H9 (cell line): ENCODE data around the gene IL13RA2. TPM values are rescaled to one million over a fixed set of nuclear protein-coding genes. Genes with fewer than 3 reads are reported as not detected.

ENCODE experiments used
- DNase-seq: peaks from one replicate; pipeline ENCODE4 v3.0.0-alpha.2; 2017
- H2AFZ ChIP-seq: one replicate; pipeline ENCODE4 v1.6.1; 2013; ENCODE audit warnings: mild to moderate bottlenecking, low read length, control low read depth, moderate library complexity
- H2AK5ac ChIP-seq: 2 replicates; pipeline ENCODE4 v1.6.1; 2013; ENCODE audit warnings: low read length, control low read depth, mixed read lengths; ENCODE audit not compliant: insufficient read length
- H2BK120ac ChIP-seq: one replicate; pipeline ENCODE4 v1.6.1; 2013; ENCODE audit warnings: low read depth, mild to moderate bottlenecking, low read length, control low read depth, inconsistent platforms; ENCODE audit not compliant: poor library complexity, severe bottlenecking
- H2BK12ac ChIP-seq: 2 replicates; pipeline ENCODE4 v1.6.1; 2013; ENCODE audit warnings: low read length, control low read depth, mixed read lengths, low read depth; ENCODE audit not compliant: insufficient read length
- H2BK15ac ChIP-seq: 2 replicates; pipeline ENCODE4 v1.6.1; 2013; ENCODE audit warnings: low read depth, low read length, control low read depth
- H2BK20ac ChIP-seq: one replicate; pipeline ENCODE4 v1.6.1; 2013; ENCODE audit warnings: low read depth, mild to moderate bottlenecking, low read length, control low read depth, inconsistent platforms; ENCODE audit not compliant: poor library complexity, severe bottlenecking
- H2BK5ac ChIP-seq: 2 replicates; pipeline ENCODE4 v1.6.1; 2013; ENCODE audit warnings: low read length, control low read depth, mixed read lengths; ENCODE audit not compliant: insufficient read length
- H3K14ac ChIP-seq: 2 replicates; pipeline ENCODE4 v1.6.1; 2013; ENCODE audit warnings: low read length, control low read depth; ENCODE audit not compliant: insufficient read depth
- H3K18ac ChIP-seq: 2 replicates; pipeline ENCODE4 v1.6.1; 2013; ENCODE audit warnings: low read depth, mild to moderate bottlenecking, mixed read lengths, low read length, control low read depth; ENCODE audit not compliant: insufficient read length
- H3K23ac ChIP-seq: 2 replicates; pipeline ENCODE4 v1.6.1; 2013; ENCODE audit warnings: low read length, control low read depth, mixed read lengths, low read depth; ENCODE audit not compliant: insufficient read length
- H3K23me2 ChIP-seq: 2 replicates; pipeline ENCODE4 v1.6.1; 2013; ENCODE audit warnings: low read depth, mild to moderate bottlenecking, mixed read lengths, low read length, control low read depth; ENCODE audit not compliant: insufficient read length, poor library complexity, severe bottlenecking
- H3K27ac ChIP-seq: 2 replicates; pipeline ENCODE4 v1.5.1; 2013; ENCODE audit warnings: low read length, control low read depth, mixed read lengths, low read depth; ENCODE audit not compliant: insufficient read length
- H3K27me3 ChIP-seq: 2 replicates; pipeline ENCODE4 v1.6.1; 2013; ENCODE audit warnings: low read length, control low read depth, inconsistent platforms; ENCODE audit not compliant: insufficient read depth
- H3K4ac ChIP-seq: 2 replicates; pipeline ENCODE4 v1.6.1; 2013; ENCODE audit warnings: low read depth, mild to moderate bottlenecking, control low read depth, inconsistent platforms, low read length, moderate library complexity
- H3K4me1 ChIP-seq: 2 replicates; pipeline ENCODE4 v1.6.1; 2013; ENCODE audit warnings: low read length, control low read depth, inconsistent platforms; ENCODE audit not compliant: insufficient read depth
- H3K4me2 ChIP-seq: 2 replicates; pipeline ENCODE4 v1.6.1; 2013; ENCODE audit warnings: low read length, control low read depth, mixed read lengths; ENCODE audit not compliant: insufficient read length, insufficient read depth
- H3K56ac ChIP-seq: 2 replicates; pipeline ENCODE4 v1.6.1; 2013; ENCODE audit warnings: low read depth, mild to moderate bottlenecking, mixed read lengths, low read length, control low read depth; ENCODE audit not compliant: insufficient read length
- H3K79me1 ChIP-seq: 2 replicates; pipeline ENCODE4 v1.6.1; 2013; ENCODE audit warnings: low read depth, mild to moderate bottlenecking, moderate library complexity, low read length, control low read depth, inconsistent platforms; ENCODE audit not compliant: insufficient read depth, poor library complexity, severe bottlenecking
- H3K79me2 ChIP-seq: 2 replicates; pipeline ENCODE4 v1.6.1; 2013; ENCODE audit warnings: low read length, control low read depth, inconsistent platforms; ENCODE audit not compliant: insufficient read depth
- H3K9ac ChIP-seq: 2 replicates; pipeline ENCODE4 v1.6.1; 2013; ENCODE audit warnings: low read length, control low read depth, mixed read lengths; ENCODE audit not compliant: insufficient read length; ENCODE audit errors: extremely low read depth
- H3K9me3 ChIP-seq: one replicate; pipeline ENCODE4 v1.6.1; 2013; ENCODE audit warnings: low read depth, low read length, inconsistent platforms; ENCODE audit not compliant: control insufficient read depth
- H3T11ph ChIP-seq: one replicate; pipeline ENCODE4 v1.6.1; 2013; ENCODE audit warnings: mild to moderate bottlenecking, low read length, control low read depth, inconsistent platforms
- H4K20me1 ChIP-seq: one replicate; pipeline ENCODE4 v1.6.1; 2013; ENCODE audit not compliant: control insufficient read depth, insufficient read length, insufficient read depth
- H4K5ac ChIP-seq: 2 replicates; pipeline ENCODE4 v1.6.1; 2013; ENCODE audit warnings: low read depth, mild to moderate bottlenecking, mixed read lengths, low read length, control low read depth; ENCODE audit not compliant: insufficient read length
- H4K8ac ChIP-seq: replicated peaks from 2 replicates; pipeline ENCODE4 v1.6.1; 2013; ENCODE audit warnings: low read length, control low read depth, mixed read lengths, low read depth; ENCODE audit not compliant: insufficient read length
- H4K91ac ChIP-seq: 2 replicates; pipeline ENCODE4 v1.6.1; 2013; ENCODE audit warnings: low read depth, mild to moderate bottlenecking, moderate library complexity, mixed read lengths, low read length, control low read depth; ENCODE audit not compliant: insufficient read length
- H3K27ac Mint-ChIP-seq, 3 experiments: 2 replicates in 2 of 3; 3 replicates in 1 of 3; pipeline ENCODE4 v1.8.0; 2020 to 2021; ENCODE audit warnings: mixed read lengths in 3 of 3, mild to moderate bottlenecking in 1 of 3, moderate library complexity in 1 of 3
- H3K27me3 Mint-ChIP-seq: 2 replicates; pipeline ENCODE4 v1.8.0; 2021; ENCODE audit warnings: low read depth, mild to moderate bottlenecking, moderate library complexity, mixed read lengths
- H3K36me3 Mint-ChIP-seq, 3 experiments: 2 replicates in 2 of 3; 3 replicates in 1 of 3; pipeline ENCODE4 v1.8.0; 2020 to 2021; ENCODE audit warnings: low read depth in 3 of 3, mixed read lengths in 3 of 3; ENCODE audit not compliant: insufficient read depth in 1 of 3
- H3K4me1 Mint-ChIP-seq, 2 experiments: 2 replicates each; pipeline ENCODE4 v1.8.0; 2020; ENCODE audit warnings: mixed read lengths in 2 of 2
- H3K4me3 Mint-ChIP-seq, 2 experiments: 2 replicates in 1 of 2; 3 replicates in 1 of 2; pipeline ENCODE4 v1.8.0; 2020 to 2021; ENCODE audit warnings: mild to moderate bottlenecking in 2 of 2, mixed read lengths in 2 of 2, moderate library complexity in 1 of 2
- H3K9me3 Mint-ChIP-seq, 2 experiments: 2 replicates in 1 of 2; 3 replicates in 1 of 2; pipeline ENCODE4 v1.8.0; 2020; ENCODE audit warnings: mild to moderate bottlenecking in 2 of 2, mixed read lengths in 2 of 2, moderate library complexity in 1 of 2
- WGBS: extraction: QIAGEN DNeasy Blood & Tissue Kit; methylation state at CpG from one replicate; pipeline ENCODE4 v1.1.7; 2013; ENCODE audit warnings: missing lambda C conversion rate, low lambda C conversion rate, mixed read lengths; ENCODE audit not compliant: insufficient read length; ENCODE audit errors: extremely low coverage; 5-methylcytosine and 5-hydroxymethylcytosine counted together
- total RNA-seq: library from RNA; stranded (reverse); gene quantifications from 2 replicates; pipeline ENCODE4 v1.2.1, GENCODE V29; 2021
- TF ChIP-seq, protein P1 (sequence below): fragments of 200-600 bp; sonication (generic); conservative IDR thresholded peaks from 3 replicates; pipeline ENCODE4 v1.8.0; 2021; ENCODE audit warnings: antibody characterized with exemption, mild to moderate bottlenecking

The IL13RA2 gene
- total RNA-seq, 1 experiment from 2014 or later, result not detected

GRCh38 chrX:115058276-115058675 is 40.9 kb upstream of the IL13RA2 start:
- H3K23me2 ChIP-seq, result no peaks in the 10 kb centered on the region

More at GRCh38 chrX:115058276-115058675, 40.9 kb upstream of the IL13RA2 start:
- Histone ChIP-seq H2BK12ac (no peak overlapping the region), H3K27ac (no peak overlapping the region), H3K18ac (no peak overlapping the region), H3T11ph (no peak overlapping the region), H3K79me2 (no peaks in the 10 kb centered on the region), H2AFZ (no peak overlapping the region), H4K20me1 (no peaks in the 10 kb centered on the region), H3K14ac (no peak overlapping the region), H3K9ac (no peak overlapping the region), H2BK20ac (no peak overlapping the region), H3K9me3 (no peaks in the 10 kb centered on the region), H4K91ac (no peak overlapping the region), H3K27me3 (no peaks in the 10 kb centered on the region), H3K56ac (no peak overlapping the region), H2AK5ac (no peak overlapping the region), H2BK120ac (no peak overlapping the region), H3K4me1 (no peaks in the 10 kb centered on the region), H3K4ac (no peak overlapping the region), H3K23ac (no peak overlapping the region), H2BK5ac (no peak overlapping the region), H4K5ac (no peak overlapping the region), H4K8ac (no peak overlapping the region), H2BK15ac (no peak overlapping the region), H3K79me1 (no peaks in the 10 kb centered on the region), H3K4me2 (no peak overlapping the region)
- Mint-ChIP-seq H3K4me1 (no peaks in the 10 kb centered on the region), H3K4me3 (no peak overlapping the region), H3K27ac (no peak overlapping the region), H3K9me3 (peaks cover 3 to 21% of the 10 kb centered on the region in 2 experiments; a peak in 3 of 5 replicates), H3K27me3 (peaks cover 31% of the 10 kb centered on the region), H3K36me3 (peaks cover 0 to 3% (median 2%) of the 10 kb centered on the region in 3 experiments; a peak in 2 of 7 replicates)
- DNase-seq, result no peak
- TF ChIP-seq, protein P1, sequence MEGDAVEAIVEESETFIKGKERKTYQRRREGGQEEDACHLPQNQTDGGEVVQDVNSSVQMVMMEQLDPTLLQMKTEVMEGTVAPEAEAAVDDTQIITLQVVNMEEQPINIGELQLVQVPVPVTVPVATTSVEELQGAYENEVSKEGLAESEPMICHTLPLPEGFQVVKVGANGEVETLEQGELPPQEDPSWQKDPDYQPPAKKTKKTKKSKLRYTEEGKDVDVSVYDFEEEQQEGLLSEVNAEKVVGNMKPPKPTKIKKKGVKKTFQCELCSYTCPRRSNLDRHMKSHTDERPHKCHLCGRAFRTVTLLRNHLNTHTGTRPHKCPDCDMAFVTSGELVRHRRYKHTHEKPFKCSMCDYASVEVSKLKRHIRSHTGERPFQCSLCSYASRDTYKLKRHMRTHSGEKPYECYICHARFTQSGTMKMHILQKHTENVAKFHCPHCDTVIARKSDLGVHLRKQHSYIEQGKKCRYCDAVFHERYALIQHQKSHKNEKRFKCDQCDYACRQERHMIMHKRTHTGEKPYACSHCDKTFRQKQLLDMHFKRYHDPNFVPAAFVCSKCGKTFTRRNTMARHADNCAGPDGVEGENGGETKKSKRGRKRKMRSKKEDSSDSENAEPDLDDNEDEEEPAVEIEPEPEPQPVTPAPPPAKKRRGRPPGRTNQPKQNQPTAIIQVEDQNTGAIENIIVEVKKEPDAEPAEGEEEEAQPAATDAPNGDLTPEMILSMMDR, result no peak
- no CpG with 5 or more reads among the region's 3 CpGs for WGBS
